Muscle layer of colon (tissue), 2 donors: ENCODE measurements around the gene MELTF.

ENCODE experiments used
- H3K27ac ChIP-seq: one replicate; pipeline ENCODE4 v1.7.0; 2013; ENCODE audit warnings: low read depth, mild to moderate bottlenecking, low read length, moderate library complexity
- H3K27me3 ChIP-seq, 2 donors: one replicate each; pipeline ENCODE4 v1.7.0; 2013; ENCODE audit warnings: low read length in 2 of 2, mild to moderate bottlenecking in 2 of 2; ENCODE audit not compliant: insufficient read depth in 2 of 2, control insufficient read depth in 1 of 2
- H3K36me3 ChIP-seq: one replicate; pipeline ENCODE4 v1.7.0; 2013; ENCODE audit warnings: mild to moderate bottlenecking, low read length; ENCODE audit not compliant: insufficient read depth
- H3K4me1 ChIP-seq: one replicate; pipeline ENCODE4 v1.7.0; 2013; ENCODE audit warnings: mild to moderate bottlenecking, low read length; ENCODE audit not compliant: insufficient read depth
- H3K4me3 ChIP-seq, 2 donors: one replicate each; pipeline ENCODE4 v1.7.0; 2013; ENCODE audit warnings: low read length in 2 of 2, low read depth in 1 of 2, mild to moderate bottlenecking in 1 of 2, moderate library complexity in 1 of 2
- H3K9ac ChIP-seq: one replicate; pipeline ENCODE4 v1.7.0; 2013; ENCODE audit warnings: low read length
- H3K9me3 ChIP-seq: one replicate; pipeline ENCODE4 v1.7.0; 2013; ENCODE audit warnings: mild to moderate bottlenecking, low read length
- donor health status: abdominal sarcoma.
- donor health status: Adenocarcinoma of cecum.

Gene MELTF

GRCh38 chr3:196969134-196969659 lies 60.4 kb downstream of the MELTF start:
- Histone ChIP-seq H3K27ac (peak overlapping the region; percentile 14), H3K9me3 (no peaks in the 10 kb centered on the region), H3K9ac (no peak overlapping the region), H3K4me3 (peak overlapping the region; percentile 59 to 68), H3K36me3 (no peaks in the 10 kb centered on the region), H3K4me1 (peaks cover 9% of the 10 kb centered on the region), H3K27me3 (no peaks in the 10 kb centered on the region)

GRCh38 chr3:196968233-196969133 lies 61.1 kb downstream of the MELTF start, which contains the start of gene PIGZ:
TSS of gene PIGZ (minus strand) at chr3:196968833. CDS start at chr3:196952031, 16,802 bp downstream.
- peak within 1 kb of the TSS; percentile 14 for H3K27ac ChIP-seq
- no peaks in the 10 kb centered on the region for H3K27me3 ChIP-seq
- peaks cover 9% of the 10 kb centered on the region for H3K4me1 ChIP-seq
- peak within 1 kb of the TSS; percentile 61 for H3K9ac ChIP-seq
- peak within 1 kb of the TSS; percentile 68 to 78 for H3K4me3 ChIP-seq
- H3K36me3 ChIP-seq = no peaks in the 10 kb centered on the region
- H3K9me3 ChIP-seq = no peaks in the 10 kb centered on the region

- peak overlapping the region; percentile 61 for H3K9ac ChIP-seq
- H3K4me1 ChIP-seq = peaks cover 9% of the 10 kb centered on the region
- peak overlapping the region; percentile 66 to 78 for H3K4me3 ChIP-seq
- H3K27me3 ChIP-seq = no peaks in the 10 kb centered on the region
- H3K36me3 ChIP-seq = no peaks in the 10 kb centered on the region
- no peaks in the 10 kb centered on the region for H3K9me3 ChIP-seq
- H3K27ac ChIP-seq = no peak overlapping the region
These were observed 62.0 kb downstream of the MELTF start for GRCh38 chr3:196967412-196968232.

- H3K36me3 ChIP-seq = no peaks in the 10 kb centered on the region
- no peak overlapping the region for H3K4me3 ChIP-seq
- H3K27me3 ChIP-seq = no peaks in the 10 kb centered on the region
- no peaks in the 10 kb centered on the region for H3K9me3 ChIP-seq
- no peak overlapping the region for H3K27ac ChIP-seq
- H3K4me1 ChIP-seq = peaks cover 9% of the 10 kb centered on the region
- no peak overlapping the region for H3K9ac ChIP-seq
These were observed 62.9 kb downstream of the MELTF start for GRCh38 chr3:196966526-196967401.

GRCh38 chr3:196965804-196966173 lies 63.8 kb downstream of the MELTF start:
- no peaks in the 10 kb centered on the region for H3K36me3 ChIP-seq
- no peaks in the 10 kb centered on the region for H3K27me3 ChIP-seq
- no peak overlapping the region for H3K27ac ChIP-seq
- H3K9me3 ChIP-seq = no peaks in the 10 kb centered on the region
- H3K4me3 ChIP-seq = no peak overlapping the region
- peaks cover 9% of the 10 kb centered on the region for H3K4me1 ChIP-seq
- no peak overlapping the region for H3K9ac ChIP-seq

- no peak overlapping the region for H3K27ac ChIP-seq
These were observed 64.4 kb downstream of the MELTF start for GRCh38 chr3:196965112-196965803.

GRCh38 chr3:196963631-196963953 lies 66.0 kb downstream of the MELTF start:
- Histone ChIP-seq H3K9ac (no peak overlapping the region), H3K9me3 (no peaks in the 10 kb centered on the region), H3K27me3 (no peaks in the 10 kb centered on the region), H3K4me1 (peaks cover 9% of the 10 kb centered on the region), H3K27ac (no peak overlapping the region), H3K36me3 (no peaks in the 10 kb centered on the region), H3K4me3 (no peak overlapping the region)

More at GRCh38 chr3:196965112-196965803, 64.4 kb downstream of the MELTF start:
- H3K27me3 ChIP-seq = no peaks in the 10 kb centered on the region
- H3K4me3 ChIP-seq = no peak overlapping the region
- H3K4me1 ChIP-seq = peaks cover 9% of the 10 kb centered on the region
- H3K9ac ChIP-seq = no peak overlapping the region
- no peaks in the 10 kb centered on the region for H3K9me3 ChIP-seq
- no peaks in the 10 kb centered on the region for H3K36me3 ChIP-seq

- H3K4me3 ChIP-seq = no peak overlapping the region
- H3K9ac ChIP-seq = no peak overlapping the region
- no peaks in the 10 kb centered on the region for H3K36me3 ChIP-seq
- H3K27me3 ChIP-seq = no peaks in the 10 kb centered on the region
- H3K4me1 ChIP-seq = peaks cover 7% of the 10 kb centered on the region
- no peak overlapping the region for H3K27ac ChIP-seq
- H3K9me3 ChIP-seq = no peaks in the 10 kb centered on the region
These were observed 66.5 kb downstream of the MELTF start for GRCh38 chr3:196962930-196963630.

GRCh38 chr3:196962108-196962929 lies 67.3 kb downstream of the MELTF start:
- Histone ChIP-seq H3K4me1 (no peaks in the 10 kb centered on the region), H3K9me3 (no peaks in the 10 kb centered on the region), H3K36me3 (no peaks in the 10 kb centered on the region), H3K27ac (no peak overlapping the region), H3K27me3 (no peaks in the 10 kb centered on the region), H3K9ac (no peak overlapping the region), H3K4me3 (no peak overlapping the region)
